Measurements from ENCODE around the gene RNF183. TPM values are rescaled to one million over a fixed set of nuclear protein-coding genes. Genes with fewer than 3 reads are reported as not detected.
"Not testable (repeated sequence)": the region's sequence is repeated elsewhere in the genome, so short reads cannot be mapped to it uniquely, and the experiment has no call there.

Gene RNF183
- total and polyA plus RNA-seq, 8 donors, result 0.43 to 5.6 (median 1.5) TPM; not detected in 2

- intact Hi-C loops (cut with DNase I; ENCODE audit: low total_unique reads), result no loop called here
- H3K9me3 ChIP-seq, result no peaks in the 10 kb centered on the region
- H3K4me1 ChIP-seq, result peaks cover 0 to 13% (median 8%) of the 10 kb centered on the region in 4 donors
- peaks cover 0 to 9% (median 5%) of the 10 kb centered on the region in 4 donors for H3K36me3 ChIP-seq
- no peak for TF ChIP-seq POLR2A (IDR thresholded peaks at IDR 0.05)
- WGBS, 5 donors, result 93 to 95% (median 94%) methylated on average over 8 of the region's 8 CpGs
- no peaks in the 10 kb centered on the region for H3K27me3 ChIP-seq
- H3K27ac ChIP-seq, result no peak overlapping the region
- H3K4me3 ChIP-seq, result no peak overlapping the region
- DNase-seq, result no peak
These were observed 4.9 kb downstream of the RNF183 start for GRCh38 chr9:113298311-113298710.

DNA sequence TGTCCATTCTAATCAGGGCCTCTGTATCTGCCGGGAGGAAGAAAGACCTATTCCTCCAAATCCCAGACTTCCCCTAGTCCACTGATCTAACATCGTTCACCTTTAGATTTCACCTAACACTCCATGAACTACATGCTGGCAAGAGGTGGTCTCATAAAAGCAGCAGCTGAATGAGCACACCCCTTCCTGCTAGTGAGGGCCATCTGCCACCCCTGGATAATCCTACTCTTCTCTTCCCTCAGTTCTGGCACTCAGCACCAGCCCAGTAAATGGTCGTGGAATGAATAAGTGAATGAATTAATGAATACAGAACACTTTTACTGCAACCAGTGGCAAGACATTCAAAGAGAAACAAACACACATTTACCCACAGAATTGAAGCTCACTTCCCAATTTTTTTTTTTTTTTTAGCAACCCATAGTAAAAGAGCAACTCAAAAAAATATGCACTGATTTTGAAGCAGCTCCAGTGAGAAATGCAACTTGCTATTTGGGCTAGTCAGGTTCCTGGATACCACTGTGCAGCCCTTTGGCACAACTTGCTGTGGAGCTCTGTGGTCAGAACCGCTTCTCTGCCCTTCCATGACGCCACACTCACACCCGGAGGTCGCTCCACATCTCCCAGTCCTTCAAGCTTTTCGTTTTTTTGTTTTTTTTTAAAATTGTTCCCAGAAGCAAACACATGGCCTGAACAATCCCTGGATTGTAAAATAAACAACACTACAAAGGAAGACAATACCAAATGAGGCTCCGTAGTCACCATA, 6.2 kb downstream of the RNF183 start:
- no peaks in the 10 kb centered on the region for H3K27me3 ChIP-seq
- no peak overlapping the region for H3K4me3 ChIP-seq
- peaks cover 0 to 13% (median 6%) of the 10 kb centered on the region in 4 donors for H3K4me1 ChIP-seq
- H3K36me3 ChIP-seq, result peaks cover 8 to 22% (median 19%) of the 10 kb centered on the region in 4 donors
- no peaks in the 10 kb centered on the region for H3K9me3 ChIP-seq
- no peak overlapping the region for H3K27ac ChIP-seq
- TF ChIP-seq POLR2AphosphoS5 (IDR thresholded peaks at IDR 0.05) (no peak), EP300 (IDR thresholded peaks at IDR 0.05) (no peak), POLR2A (IDR thresholded peaks at IDR 0.05) (no peak)
- TF ChIP-seq, protein P1, sequence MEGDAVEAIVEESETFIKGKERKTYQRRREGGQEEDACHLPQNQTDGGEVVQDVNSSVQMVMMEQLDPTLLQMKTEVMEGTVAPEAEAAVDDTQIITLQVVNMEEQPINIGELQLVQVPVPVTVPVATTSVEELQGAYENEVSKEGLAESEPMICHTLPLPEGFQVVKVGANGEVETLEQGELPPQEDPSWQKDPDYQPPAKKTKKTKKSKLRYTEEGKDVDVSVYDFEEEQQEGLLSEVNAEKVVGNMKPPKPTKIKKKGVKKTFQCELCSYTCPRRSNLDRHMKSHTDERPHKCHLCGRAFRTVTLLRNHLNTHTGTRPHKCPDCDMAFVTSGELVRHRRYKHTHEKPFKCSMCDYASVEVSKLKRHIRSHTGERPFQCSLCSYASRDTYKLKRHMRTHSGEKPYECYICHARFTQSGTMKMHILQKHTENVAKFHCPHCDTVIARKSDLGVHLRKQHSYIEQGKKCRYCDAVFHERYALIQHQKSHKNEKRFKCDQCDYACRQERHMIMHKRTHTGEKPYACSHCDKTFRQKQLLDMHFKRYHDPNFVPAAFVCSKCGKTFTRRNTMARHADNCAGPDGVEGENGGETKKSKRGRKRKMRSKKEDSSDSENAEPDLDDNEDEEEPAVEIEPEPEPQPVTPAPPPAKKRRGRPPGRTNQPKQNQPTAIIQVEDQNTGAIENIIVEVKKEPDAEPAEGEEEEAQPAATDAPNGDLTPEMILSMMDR (IDR thresholded peaks at IDR 0.05), result no peak
- intact Hi-C loops (cut with DNase I; ENCODE audit: low total_unique reads), result no loop called here
- DNase-seq, result no peak
- WGBS, 5 donors, result 76 to 83% (median 78%) methylated on average over 9 of the region's 9 CpGs

DNA sequence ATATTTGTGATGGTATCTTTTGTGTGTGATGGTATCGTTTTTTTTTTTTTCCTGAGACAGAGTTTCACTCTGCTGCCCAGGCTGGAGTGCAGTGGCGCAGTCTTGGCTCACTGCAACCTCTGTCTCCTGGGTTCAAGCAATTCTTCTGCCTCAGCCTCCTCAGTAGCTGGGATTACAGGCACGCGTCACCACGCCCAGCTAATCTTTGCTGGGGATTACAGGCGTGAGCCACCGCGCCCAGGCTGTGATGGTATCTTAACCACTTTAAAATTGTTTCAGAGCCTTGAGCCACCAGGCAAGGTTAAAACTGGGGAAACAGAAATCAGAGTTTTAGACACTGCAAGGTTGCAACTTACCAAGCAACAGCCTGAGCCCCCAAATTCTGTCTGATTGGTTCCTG, 6.9 kb downstream of the RNF183 start:
- H3K27ac ChIP-seq; H3K4me3 ChIP-seq; DNase-seq; H3K27me3 ChIP-seq; H3K9me3 ChIP-seq; intact Hi-C loops (cut with DNase I; ENCODE audit: low total_unique reads): not testable (repeated sequence)
- Histone ChIP-seq H3K4me1 (peaks cover 0 to 13% (median 6%) of the 10 kb centered on the region in 4 donors), H3K36me3 (peaks cover 16 to 30% (median 26%) of the 10 kb centered on the region in 4 donors)
- WGBS, 5 donors, result 60 to 72% (median 65%) methylated on average over 8 of the region's 8 CpGs

DNA sequence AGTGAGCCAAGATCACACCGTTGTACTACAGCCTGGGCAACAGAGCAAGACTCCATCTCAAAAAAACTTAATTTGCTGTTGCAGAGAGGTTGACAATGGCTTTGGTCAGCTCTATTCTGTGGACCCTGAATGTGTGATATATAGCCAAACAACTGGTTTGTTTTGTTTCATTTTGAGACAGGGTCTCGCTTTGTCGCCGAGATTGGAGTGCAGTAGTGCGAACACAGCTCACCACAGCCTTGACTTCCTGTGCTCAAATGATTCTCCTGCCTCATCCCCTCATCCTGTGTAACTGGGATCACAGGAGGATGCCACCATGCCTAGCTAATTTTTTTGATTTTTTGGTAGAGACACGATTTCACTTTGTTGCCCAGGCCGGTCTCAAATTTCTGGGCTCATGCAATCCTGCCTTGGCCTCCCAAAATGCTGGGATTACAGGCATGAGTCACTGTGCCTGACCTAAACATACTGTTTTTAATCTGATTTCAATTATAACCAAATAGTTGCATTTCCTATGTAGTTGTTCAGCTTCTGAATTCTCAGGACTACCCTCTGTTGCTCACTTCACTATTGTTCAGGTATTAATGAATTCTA, 9.8 kb downstream of the RNF183 start:
- no peak overlapping the region for H3K4me3 ChIP-seq
- H3K4me1 ChIP-seq, result no peaks in the 10 kb centered on the region
- intact Hi-C loops (cut with DNase I; ENCODE audit: low total_unique reads), result no loop called here
- H3K36me3 ChIP-seq, result peaks cover 40 to 58% (median 55%) of the 10 kb centered on the region in 4 donors
- no peaks in the 10 kb centered on the region for H3K9me3 ChIP-seq
- no peaks in the 10 kb centered on the region for H3K27me3 ChIP-seq
- DNase-seq, result no peak
- 84 to 86% (median 85%) methylated on average over 7 of the region's 7 CpGs for WGBS, 5 donors
- TF ChIP-seq POLR2A (IDR thresholded peaks at IDR 0.05) (no peak), POLR2AphosphoS5 (IDR thresholded peaks at IDR 0.05) (no peak), EP300 (IDR thresholded peaks at IDR 0.05) (no peak)
- peak overlapping the region in 1 of 5 donors; percentile 22 for H3K27ac ChIP-seq

GRCh38 chr9:113290052-113290607, 13.0 kb downstream of the RNF183 start:
- intact Hi-C loops (cut with DNase I; ENCODE audit: low total_unique reads), result no loop called here
- 89 to 96% (median 93%) methylated on average over 6 of the region's 6 CpGs for WGBS, 5 donors
- no peak for DNase-seq
- H3K4me1 ChIP-seq, result no peaks in the 10 kb centered on the region
- H3K27me3 ChIP-seq, result no peaks in the 10 kb centered on the region
- no peak for TF ChIP-seq POLR2A (IDR thresholded peaks at IDR 0.05)
- TF ChIP-seq POLR2AphosphoS5 (IDR thresholded peaks at IDR 0.05), result no peak
- TF ChIP-seq, protein P1 (IDR thresholded peaks at IDR 0.05), result no peak
- no peak for TF ChIP-seq EP300 (IDR thresholded peaks at IDR 0.05)
- peaks cover 63 to 91% (median 87%) of the 10 kb centered on the region in 4 donors for H3K36me3 ChIP-seq
- no peak overlapping the region for H3K4me3 ChIP-seq
- H3K27ac ChIP-seq, result no peak overlapping the region
- no peaks in the 10 kb centered on the region for H3K9me3 ChIP-seq

All from stomach (tissue), 9 donors.